ENCODE data around the gene LMO7. TPM values are rescaled to one million over a fixed set of nuclear protein-coding genes. Genes with fewer than 3 reads are reported as not detected.
"Not testable (repeated sequence)": the region's sequence is repeated elsewhere in the genome, so short reads cannot be mapped to it uniquely, and the experiment has no call there.

LMO7 gene
- total RNA-seq, 1 donor from 2014 or later = 239 TPM

GRCh38 chr13:75691183-75691582, 55.1 kb downstream of the LMO7 start:
- H3K4me1 Mint-ChIP-seq (ENCODE audit: unreplicated experiment) = peaks cover 43% of the 10 kb centered on the region
- no peaks in the 10 kb centered on the region for H3K27me3 Mint-ChIP-seq (ENCODE audit: unreplicated experiment)
- H3K27ac Mint-ChIP-seq (ENCODE audit: unreplicated experiment) = no peak overlapping the region
- H3K36me3 Mint-ChIP-seq (ENCODE audit: unreplicated experiment) = peaks cover 11% of the 10 kb centered on the region
- TF ChIP-seq CTCF (IDR thresholded peaks at IDR 0.05) = no peak
- H3K4me3 Mint-ChIP-seq (ENCODE audit: unreplicated experiment) = no peak overlapping the region
- H3K9me3 Mint-ChIP-seq (ENCODE audit: unreplicated experiment) = no peaks in the 10 kb centered on the region
- no peak for DNase-seq (ENCODE audit: extremely low spot score, unreplicated experiment)

DNA sequence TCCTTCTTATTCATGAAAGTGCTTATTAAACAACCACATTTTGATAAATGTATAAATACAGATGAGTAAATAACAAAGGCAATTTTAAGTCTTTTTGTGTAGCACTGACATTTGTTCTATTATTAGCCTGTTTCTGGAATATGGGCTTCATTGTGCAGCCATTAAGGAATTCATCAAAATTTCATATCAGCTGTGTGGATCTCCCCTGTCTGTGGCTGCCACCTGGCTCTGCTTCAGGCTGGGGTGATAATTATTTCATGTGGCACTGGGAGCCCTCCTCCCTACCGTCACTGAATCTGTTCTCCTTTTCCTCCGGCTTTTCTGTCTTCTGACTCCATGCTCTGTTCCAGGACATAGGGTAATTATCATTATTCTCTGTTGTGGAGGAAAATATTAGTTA, 57.1 kb downstream of the LMO7 start:
- H3K27ac Mint-ChIP-seq (ENCODE audit: unreplicated experiment) = peak overlapping the region; percentile 51
- peaks cover 11% of the 10 kb centered on the region for H3K36me3 Mint-ChIP-seq (ENCODE audit: unreplicated experiment)
- H3K9me3 Mint-ChIP-seq (ENCODE audit: unreplicated experiment) = no peaks in the 10 kb centered on the region
- DNase-seq (ENCODE audit: extremely low spot score, unreplicated experiment) = no peak
- H3K4me3 Mint-ChIP-seq (ENCODE audit: unreplicated experiment) = no peak overlapping the region
- peaks cover 34% of the 10 kb centered on the region for H3K4me1 Mint-ChIP-seq (ENCODE audit: unreplicated experiment)
- no peaks in the 10 kb centered on the region for H3K27me3 Mint-ChIP-seq (ENCODE audit: unreplicated experiment)
- no peak for TF ChIP-seq CTCF (IDR thresholded peaks at IDR 0.05)

GRCh38 chr13:75694722-75695121, 58.6 kb downstream of the LMO7 start:
- Mint-ChIP-seq H3K4me1 (ENCODE audit: unreplicated experiment) (peaks cover 23% of the 10 kb centered on the region), H3K27ac (ENCODE audit: unreplicated experiment) (peak overlapping the region; percentile 21), H3K36me3 (ENCODE audit: unreplicated experiment) (peaks cover 16% of the 10 kb centered on the region), H3K4me3 (ENCODE audit: unreplicated experiment) (no peak overlapping the region), H3K27me3 (ENCODE audit: unreplicated experiment) (no peaks in the 10 kb centered on the region), H3K9me3 (ENCODE audit: unreplicated experiment) (peaks cover 4% of the 10 kb centered on the region)
- TF ChIP-seq CTCF (IDR thresholded peaks at IDR 0.05) = no peak
- DNase-seq (ENCODE audit: extremely low spot score, unreplicated experiment) = no peak

DNA sequence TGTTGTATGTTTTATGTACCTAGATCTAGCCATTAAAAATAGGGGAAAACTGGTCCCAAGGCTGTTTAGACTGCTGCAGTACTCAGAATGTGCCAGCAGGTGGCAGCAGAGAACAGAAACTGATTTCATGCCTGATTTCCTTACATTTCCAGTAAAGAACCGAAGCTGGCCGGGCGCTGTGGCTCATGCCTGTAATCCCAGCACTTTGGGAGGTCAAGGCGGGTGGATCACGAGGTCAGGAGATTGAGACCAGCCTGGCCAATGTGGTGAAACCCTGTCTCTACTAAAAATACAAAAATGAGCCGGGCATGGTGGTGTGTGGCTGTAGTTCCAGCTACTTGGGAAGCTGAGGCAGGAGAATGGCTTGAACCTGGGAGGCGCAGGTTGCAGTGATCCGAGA, 59.8 kb downstream of the LMO7 start:
- peak; percentile 93 for TF ChIP-seq CTCF (IDR thresholded peaks at IDR 0.05)
- not testable (repeated sequence) for H3K27me3 Mint-ChIP-seq (ENCODE audit: unreplicated experiment); H3K9me3 Mint-ChIP-seq (ENCODE audit: unreplicated experiment); H3K4me3 Mint-ChIP-seq (ENCODE audit: unreplicated experiment)
- peak; percentile 90 for DNase-seq (ENCODE audit: extremely low spot score, unreplicated experiment)
- Mint-ChIP-seq H3K36me3 (ENCODE audit: unreplicated experiment) (peaks cover 16% of the 10 kb centered on the region), H3K27ac (ENCODE audit: unreplicated experiment) (peak overlapping the region; percentile 65), H3K4me1 (ENCODE audit: unreplicated experiment) (peaks cover 28% of the 10 kb centered on the region)

- Mint-ChIP-seq H3K27ac (ENCODE audit: unreplicated experiment) (no peak overlapping the region), H3K9me3 (ENCODE audit: unreplicated experiment) (peaks cover 4% of the 10 kb centered on the region), H3K27me3 (ENCODE audit: unreplicated experiment) (no peaks in the 10 kb centered on the region), H3K4me1 (ENCODE audit: unreplicated experiment) (peaks cover 36% of the 10 kb centered on the region), H3K36me3 (ENCODE audit: unreplicated experiment) (peaks cover 10% of the 10 kb centered on the region), H3K4me3 (ENCODE audit: unreplicated experiment) (no peak overlapping the region)
- no peak for TF ChIP-seq CTCF (IDR thresholded peaks at IDR 0.05)
- DNase-seq (ENCODE audit: extremely low spot score, unreplicated experiment) = no peak
Observed at GRCh38 chr13:75699062-75699461, 62.9 kb downstream of the LMO7 start.

GRCh38 chr13:75699717-75700116, 63.6 kb downstream of the LMO7 start:
- not testable (repeated sequence) for H3K9me3 Mint-ChIP-seq (ENCODE audit: unreplicated experiment); DNase-seq (ENCODE audit: extremely low spot score, unreplicated experiment); H3K4me3 Mint-ChIP-seq (ENCODE audit: unreplicated experiment); H3K27me3 Mint-ChIP-seq (ENCODE audit: unreplicated experiment); H3K27ac Mint-ChIP-seq (ENCODE audit: unreplicated experiment)
- Mint-ChIP-seq H3K4me1 (ENCODE audit: unreplicated experiment) (peaks cover 41% of the 10 kb centered on the region), H3K36me3 (ENCODE audit: unreplicated experiment) (peaks cover 10% of the 10 kb centered on the region)
